Stimulated activated CD8-positive, alpha-beta memory T cell treated with anti-CD3 and anti-CD28 coated beads, Interleukin-2, amount 100 ng/mL, for 48 hours (primary cell): ENCODE data around the gene TLR9.

Experiments
- DNase-seq, 2 donors: peaks; one replicate each; pipeline ENCODE4 v3.0.0-alpha.2; 2020; ENCODE audit warnings: low read depth in 2 of 2

The TLR9 gene

GRCh38 chr3:52217409-52217805, 8.0 kb downstream of the TLR9 start:
- DNase-seq: no peak

GRCh38 chr3:52216585-52217408, 8.6 kb downstream of the TLR9 start:
- DNase-seq: no peak

- no peak for DNase-seq
Observed at GRCh38 chr3:52215351-52215750, 10.1 kb downstream of the TLR9 start.

DNA sequence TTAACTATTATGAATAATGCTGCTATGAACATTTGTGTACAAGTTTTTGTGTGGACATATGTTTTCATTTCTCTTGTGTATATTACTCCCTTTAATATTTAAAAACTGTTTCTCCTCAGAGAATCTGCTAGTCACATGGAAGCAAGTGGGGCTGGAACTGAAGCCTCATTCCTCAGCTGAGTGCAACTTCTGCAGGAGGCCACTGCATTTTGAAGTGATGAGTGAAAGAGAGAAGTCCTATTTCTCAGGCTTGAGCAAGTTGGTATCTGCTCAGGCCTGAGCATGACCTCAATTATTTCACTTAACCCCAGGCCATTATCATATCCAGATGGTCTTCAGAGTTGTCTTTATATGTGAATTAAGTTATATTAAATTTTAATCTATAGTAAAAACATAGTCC, 11.5 kb downstream of the TLR9 start:
- DNase-seq: no peak

- no peak for DNase-seq
Observed at GRCh38 chr3:52213005-52213404, 12.4 kb downstream of the TLR9 start.

DNA sequence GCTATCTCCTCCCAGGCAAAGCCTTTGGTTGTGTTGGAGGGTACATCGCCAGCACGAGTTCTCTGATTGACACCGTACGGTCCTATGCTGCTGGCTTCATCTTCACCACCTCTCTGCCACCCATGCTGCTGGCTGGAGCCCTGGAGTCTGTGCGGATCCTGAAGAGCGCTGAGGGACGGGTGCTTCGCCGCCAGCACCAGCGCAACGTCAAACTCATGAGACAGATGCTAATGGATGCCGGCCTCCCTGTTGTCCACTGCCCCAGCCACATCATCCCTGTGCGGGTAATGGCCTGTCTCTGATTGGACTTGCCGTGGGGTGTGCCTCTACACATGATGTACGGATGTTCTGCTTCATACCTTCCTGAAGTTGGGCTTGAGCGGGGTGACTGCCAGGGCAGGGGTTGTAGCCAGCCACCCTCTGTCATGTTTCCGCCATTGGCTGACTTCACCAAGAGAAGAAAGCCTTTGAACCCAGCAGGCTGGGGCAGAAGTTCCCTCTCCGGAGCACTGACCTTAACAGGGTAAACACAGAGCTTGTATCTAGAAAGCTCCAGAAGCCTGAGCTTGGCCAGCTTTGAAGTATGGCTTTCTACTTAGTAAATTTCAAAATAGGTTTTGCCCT, 14.1 kb downstream of the TLR9 start:
- no peak for DNase-seq

- DNase-seq: no peak
Observed at GRCh38 chr3:52210550-52211046, 14.8 kb downstream of the TLR9 start.

DNA sequence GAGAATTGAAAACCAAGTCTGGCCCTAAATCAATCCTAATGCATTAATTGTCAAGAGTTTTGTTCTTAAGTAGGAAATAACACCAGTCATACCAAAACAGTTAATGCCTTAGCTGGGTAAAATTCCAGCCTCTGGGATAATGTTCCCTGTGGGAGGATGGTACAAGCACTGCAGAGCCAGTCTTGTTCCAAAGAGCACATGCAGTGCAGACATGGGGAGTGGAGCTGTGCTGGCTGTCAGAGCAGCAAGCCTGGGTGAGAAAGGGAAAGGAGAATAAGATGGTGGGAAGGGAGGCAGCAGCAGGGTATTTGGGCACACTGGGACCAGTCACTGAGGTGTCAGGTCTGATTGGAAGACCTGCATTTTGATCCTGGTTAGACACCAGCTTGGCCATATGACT, 15.4 kb downstream of the TLR9 start:
- no peak for DNase-seq

DNA sequence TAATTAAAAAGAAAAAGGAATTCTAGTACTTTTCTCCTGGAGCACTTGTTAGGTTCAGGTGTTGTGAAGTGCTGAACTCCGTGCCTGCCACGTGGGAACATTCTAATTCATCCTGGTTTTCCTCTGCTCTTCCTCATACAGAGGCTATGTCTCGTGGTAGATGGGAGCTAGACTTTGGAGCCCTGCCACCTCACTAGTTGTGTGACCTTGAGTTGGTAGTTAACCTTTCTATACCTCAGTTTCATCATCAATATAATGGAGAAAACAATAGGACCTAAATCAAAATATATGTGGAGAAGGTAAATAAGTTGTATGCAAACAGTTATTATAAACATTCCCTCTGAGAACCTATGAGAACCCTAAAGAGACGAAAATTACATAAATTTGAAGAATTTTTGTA, 16.9 kb downstream of the TLR9 start:
- DNase-seq: no peak

GRCh38 chr3:52205727-52206372, 19.6 kb downstream of the TLR9 start:
- DNase-seq: no peak

GRCh38 chr3:52204337-52205073, 20.9 kb downstream of the TLR9 start:
- no peak for DNase-seq

GRCh38 chr3:52203701-52204100, 21.7 kb downstream of the TLR9 start:
- no peak for DNase-seq

- DNase-seq: no peak
Observed at GRCh38 chr3:52202384-52203077, 22.9 kb downstream of the TLR9 start.

DNA sequence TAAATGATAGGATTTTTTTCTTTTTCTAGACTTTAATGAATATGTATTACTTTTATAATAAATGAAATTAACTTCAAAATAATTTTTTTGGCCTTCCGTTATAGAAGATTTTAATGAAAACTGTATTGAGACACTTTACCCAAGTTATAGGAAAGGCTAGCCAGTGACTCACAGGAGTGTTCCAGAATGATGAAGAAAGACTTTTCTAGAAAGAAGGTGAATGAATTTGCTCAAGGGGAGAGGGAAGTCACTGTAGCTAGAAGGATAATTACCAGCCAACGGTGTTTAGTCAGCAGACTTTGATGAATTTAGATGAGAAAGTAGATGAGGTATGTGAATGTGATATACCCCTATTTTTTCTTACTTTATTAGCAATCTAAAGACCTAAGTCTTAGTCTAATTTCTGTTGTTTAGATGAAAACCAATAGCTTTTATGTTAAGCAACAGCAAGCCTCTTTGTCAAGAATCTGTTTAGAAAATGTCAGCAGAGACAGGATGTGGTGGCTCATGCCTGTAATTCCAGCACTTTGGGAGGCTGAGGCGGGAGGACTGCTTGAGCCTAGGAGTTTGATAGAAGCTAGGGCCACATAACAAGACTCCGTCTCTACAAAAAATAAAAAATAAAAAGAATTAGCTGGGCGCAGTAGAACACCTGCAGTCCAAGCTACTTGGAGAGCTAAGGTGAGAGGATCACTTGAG, 24.3 kb downstream of the TLR9 start:
- DNase-seq: no peak

- DNase-seq: no peak
Observed at GRCh38 chr3:52198643-52199608, 26.5 kb downstream of the TLR9 start.

DNA sequence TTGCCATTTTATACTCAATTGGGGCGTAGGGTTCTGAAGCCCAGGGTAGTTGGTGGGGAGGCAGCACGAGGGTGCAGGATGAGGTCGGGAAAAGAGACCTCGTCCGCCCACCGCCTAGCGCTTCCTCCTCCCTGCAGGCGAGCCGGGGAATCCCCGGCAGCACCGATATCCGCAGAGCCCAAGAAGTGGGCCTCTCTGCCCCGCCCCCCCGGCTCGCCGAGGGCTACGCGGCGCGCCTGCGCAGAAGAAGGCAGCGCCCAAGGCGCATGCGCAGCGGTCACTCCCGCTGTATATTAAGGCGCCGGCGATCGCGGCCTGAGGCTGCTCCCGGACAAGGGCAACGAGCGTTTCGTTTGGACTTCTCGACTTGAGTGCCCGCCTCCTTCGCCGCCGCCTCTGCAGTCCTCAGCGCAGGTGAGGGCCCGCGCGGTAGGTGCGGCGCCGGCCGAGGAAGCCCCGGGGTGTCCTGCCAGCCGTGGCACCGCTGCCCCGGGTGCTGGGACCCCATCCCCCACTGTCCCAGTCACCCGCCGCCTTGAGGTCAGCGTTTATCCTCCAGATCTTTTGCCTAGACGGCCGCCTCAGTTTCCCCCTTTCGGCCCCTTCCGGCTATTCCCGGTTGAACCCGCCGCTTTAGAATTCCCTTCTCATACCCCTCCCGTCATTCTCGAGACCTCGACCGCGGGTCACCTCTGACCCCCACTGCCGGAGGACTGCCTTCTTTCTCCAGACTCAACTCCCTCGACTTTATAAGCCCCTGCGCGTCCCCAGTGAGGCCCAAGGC, 27.4 kb downstream of the TLR9 start, which contains the start of gene ALAS1:
Gene ALAS1 (plus strand): TSS at position 319 of the 784 bp plus-strand sequence. CDS start 1,082 bp downstream, outside the sequence.
- DNase-seq: peak; percentile 95 to 97

DNA sequence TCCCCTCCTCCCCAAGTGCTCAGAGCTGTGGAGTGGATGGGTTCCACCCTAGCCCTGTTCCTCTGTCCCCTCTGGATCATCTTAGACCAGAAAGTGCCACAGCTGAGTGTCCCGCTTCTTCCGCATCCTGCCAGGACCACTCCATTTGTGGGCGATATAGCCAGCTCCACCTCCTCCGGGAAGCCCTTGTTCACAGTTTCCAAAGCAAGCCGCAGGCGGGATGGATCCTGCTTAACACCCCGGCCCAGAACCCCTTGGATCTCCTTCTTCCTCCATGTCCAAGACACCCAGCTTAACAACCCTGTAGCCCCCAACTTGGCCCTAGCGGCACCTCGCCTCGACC, 28.0 kb downstream of the TLR9 start:
- DNase-seq: no peak

GRCh38 chr3:52196977-52197376, 28.5 kb downstream of the TLR9 start:
- no peak for DNase-seq

GRCh38 chr3:52195823-52196331, 29.6 kb downstream of the TLR9 start:
- no peak for DNase-seq
